ENCODE data around the gene PKMYT1.

Gene PKMYT1

DNA sequence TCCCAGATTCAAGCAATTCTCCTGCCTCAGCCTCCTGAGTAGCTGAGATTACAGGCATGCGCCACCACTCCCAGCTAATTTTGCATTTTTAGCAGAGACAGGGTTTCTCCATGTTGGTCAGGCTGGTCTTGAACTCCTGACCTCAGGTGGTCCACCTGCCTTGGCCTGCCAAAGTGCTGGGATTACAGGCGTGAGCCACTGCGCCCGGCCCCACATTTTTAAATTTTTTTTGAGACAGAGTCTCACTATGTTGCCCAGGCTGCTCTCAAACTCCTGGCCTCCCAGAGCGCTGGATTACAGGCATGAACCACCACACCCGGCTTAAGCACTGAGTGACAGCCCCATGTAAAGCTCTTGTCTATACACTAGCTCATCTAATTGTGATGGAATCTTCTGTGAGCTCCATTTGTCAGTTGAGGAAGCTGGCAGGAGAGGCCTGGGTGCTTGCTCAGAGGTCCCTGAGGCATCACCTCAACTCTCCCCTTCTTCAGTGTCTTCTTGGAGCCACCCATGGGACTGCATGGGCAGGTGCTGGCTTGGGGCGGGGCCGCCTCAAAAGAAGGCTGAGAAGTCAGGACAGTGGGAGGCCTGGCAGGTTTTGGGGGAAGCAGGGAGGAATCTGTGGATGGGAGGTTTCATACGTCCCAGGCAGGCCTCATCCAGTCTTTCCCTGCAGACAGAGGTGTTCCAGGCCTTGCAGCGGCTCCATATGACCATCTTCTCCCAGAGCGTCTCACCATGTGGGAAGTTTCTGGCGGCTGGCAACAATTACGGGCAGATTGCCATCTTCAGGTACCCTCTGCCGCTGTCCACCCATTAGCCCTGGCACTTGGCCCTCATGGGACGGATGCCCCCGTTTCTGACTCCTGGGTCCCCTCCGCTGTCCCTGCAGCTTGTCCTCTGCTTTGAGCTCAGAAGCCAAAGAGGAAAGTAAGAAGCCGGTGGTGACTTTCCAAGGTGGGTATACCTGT lies 45.1 kb upstream of the PKMYT1 start:
- Histone ChIP-seq H3K27ac (ENCODE audit: low read length) (no peak overlapping the region), H4K20me1 (ENCODE audit: insufficient read depth, low read length) (no peaks in the 10 kb centered on the region), H3K27me3 (ENCODE audit: low read depth, low read length) (no peaks in the 10 kb centered on the region), H3K9ac (ENCODE audit: low read length) (no peak overlapping the region), H3K79me2 (ENCODE audit: low read length) (no peaks in the 10 kb centered on the region), H3K9me3 (ENCODE audit: insufficient read depth, low read length) (no peaks in the 10 kb centered on the region), H3K4me1 (ENCODE audit: low read length) (peaks cover 28% of the 10 kb centered on the region), H3K4me2 (ENCODE audit: low read length) (no peak overlapping the region), H2AFZ (ENCODE audit: low read depth, low read length) (no peak overlapping the region), H3K4me3 (ENCODE audit: low read length) (no peak overlapping the region), H3K36me3 (replicated peaks; ENCODE audit: low read depth, low read length) (peaks cover 9% of the 10 kb centered on the region)
- TF ChIP-seq, protein P1, sequence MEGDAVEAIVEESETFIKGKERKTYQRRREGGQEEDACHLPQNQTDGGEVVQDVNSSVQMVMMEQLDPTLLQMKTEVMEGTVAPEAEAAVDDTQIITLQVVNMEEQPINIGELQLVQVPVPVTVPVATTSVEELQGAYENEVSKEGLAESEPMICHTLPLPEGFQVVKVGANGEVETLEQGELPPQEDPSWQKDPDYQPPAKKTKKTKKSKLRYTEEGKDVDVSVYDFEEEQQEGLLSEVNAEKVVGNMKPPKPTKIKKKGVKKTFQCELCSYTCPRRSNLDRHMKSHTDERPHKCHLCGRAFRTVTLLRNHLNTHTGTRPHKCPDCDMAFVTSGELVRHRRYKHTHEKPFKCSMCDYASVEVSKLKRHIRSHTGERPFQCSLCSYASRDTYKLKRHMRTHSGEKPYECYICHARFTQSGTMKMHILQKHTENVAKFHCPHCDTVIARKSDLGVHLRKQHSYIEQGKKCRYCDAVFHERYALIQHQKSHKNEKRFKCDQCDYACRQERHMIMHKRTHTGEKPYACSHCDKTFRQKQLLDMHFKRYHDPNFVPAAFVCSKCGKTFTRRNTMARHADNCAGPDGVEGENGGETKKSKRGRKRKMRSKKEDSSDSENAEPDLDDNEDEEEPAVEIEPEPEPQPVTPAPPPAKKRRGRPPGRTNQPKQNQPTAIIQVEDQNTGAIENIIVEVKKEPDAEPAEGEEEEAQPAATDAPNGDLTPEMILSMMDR (IDR thresholded peaks at IDR 0.05; ENCODE audit: low read depth, low read length): no peak
- no peak for TF ChIP-seq EZH2phosphoT487 (IDR thresholded peaks at IDR 0.05; ENCODE audit: low read depth)

DNA sequence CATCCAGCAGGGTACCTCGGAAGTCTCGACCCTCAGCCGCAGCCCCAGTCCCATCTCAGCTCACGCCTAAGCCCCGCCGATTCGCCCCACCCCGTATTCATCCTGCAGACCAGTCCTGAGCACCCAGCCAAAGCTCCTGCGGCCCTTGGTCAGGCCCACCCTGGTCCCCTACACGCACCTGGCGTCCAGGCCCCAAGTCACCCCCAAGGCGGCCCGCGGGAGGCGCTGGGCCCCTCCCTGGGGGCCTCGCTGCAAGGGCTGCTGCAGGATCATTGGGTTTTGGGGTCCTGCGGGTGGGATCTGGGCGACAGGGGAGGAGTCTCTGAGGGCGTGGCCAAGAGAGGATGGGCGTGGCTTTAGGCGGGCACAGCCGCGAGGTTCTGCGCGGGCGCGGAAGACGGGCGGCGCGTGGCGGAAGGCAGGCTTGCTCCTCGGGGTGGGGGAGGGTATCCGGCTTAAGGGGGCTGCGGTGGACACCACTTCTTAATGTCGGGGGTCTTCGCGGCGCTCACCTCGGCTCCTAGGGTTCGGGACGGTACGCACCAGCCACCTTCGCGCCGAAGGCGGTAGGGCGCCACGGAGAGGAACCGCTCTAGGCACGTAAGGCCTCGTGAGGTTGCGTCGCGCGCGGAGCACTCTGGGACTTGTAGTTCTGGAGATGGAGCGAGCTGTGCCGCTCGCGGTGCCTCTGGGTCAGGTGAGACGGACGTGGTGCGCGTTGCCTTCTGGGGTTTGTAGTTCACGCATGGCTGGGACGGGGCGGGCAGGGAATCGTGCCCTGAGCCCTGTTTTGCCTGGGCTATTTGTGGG lies 43.6 kb upstream of the PKMYT1 start, which contains the start of the genes HCFC1R1 and THOC6:
Gene HCFC1R1, minus strand, starts transcription at position 274 of the 810 bp plus-strand sequence. Its CDS starts 1 bp downstream, at position 273.
Gene THOC6, plus strand, starts transcription at position 367 of the 810 bp plus-strand sequence. Its CDS starts 292 bp downstream, at position 659.
- H3K27me3 ChIP-seq (ENCODE audit: low read depth, low read length): no peaks in the 10 kb centered on the region
- peaks cover 9% of the 10 kb centered on the region for H3K36me3 ChIP-seq (replicated peaks; ENCODE audit: low read depth, low read length)
- H3K4me2 ChIP-seq (ENCODE audit: low read length): peak within 1 kb of the TSS; percentile 77
- H3K79me2 ChIP-seq (ENCODE audit: low read length): no peaks in the 10 kb centered on the region
- TF ChIP-seq EZH2phosphoT487 (IDR thresholded peaks at IDR 0.05; ENCODE audit: low read depth): no peak
- TF ChIP-seq, protein P1 (IDR thresholded peaks at IDR 0.05; ENCODE audit: low read depth, low read length): no peak
- H3K9ac ChIP-seq (ENCODE audit: low read length): peak within 1 kb of the TSS; percentile 84
- no peaks in the 10 kb centered on the region for H3K9me3 ChIP-seq (ENCODE audit: insufficient read depth, low read length)
- peak within 1 kb of the TSS; percentile 78 for H3K4me3 ChIP-seq (ENCODE audit: low read length)
- no peaks in the 10 kb centered on the region for H4K20me1 ChIP-seq (ENCODE audit: insufficient read depth, low read length)
- H3K27ac ChIP-seq (ENCODE audit: low read length): peak within 1 kb of the TSS; percentile 72
- peaks cover 32% of the 10 kb centered on the region for H3K4me1 ChIP-seq (ENCODE audit: low read length)
- H2AFZ ChIP-seq (ENCODE audit: low read depth, low read length): peak within 1 kb of the TSS; percentile 55; the same call in 1 of the 2 replicates

DNA sequence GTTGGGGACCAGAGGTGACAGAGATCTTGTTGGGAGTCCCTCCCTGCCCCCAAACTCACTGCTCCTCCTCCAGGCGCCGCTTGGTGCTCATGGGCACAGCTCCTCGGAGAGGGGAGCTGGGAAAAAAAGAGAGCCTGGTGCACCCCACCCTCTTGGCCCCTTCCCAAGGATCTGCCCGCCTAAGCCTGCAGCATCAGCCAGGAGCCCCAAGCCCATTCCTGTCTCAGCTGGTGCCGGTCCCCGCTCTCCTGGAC lies 43.1 kb upstream of the PKMYT1 start:
- H3K27me3 ChIP-seq (ENCODE audit: low read depth, low read length): no peaks in the 10 kb centered on the region
- no peaks in the 10 kb centered on the region for H4K20me1 ChIP-seq (ENCODE audit: insufficient read depth, low read length)
- no peaks in the 10 kb centered on the region for H3K9me3 ChIP-seq (ENCODE audit: insufficient read depth, low read length)
- H3K79me2 ChIP-seq (ENCODE audit: low read length): no peaks in the 10 kb centered on the region
- peaks cover 32% of the 10 kb centered on the region for H3K4me1 ChIP-seq (ENCODE audit: low read length)
- H2AFZ ChIP-seq (ENCODE audit: low read depth, low read length): 0 out of 2 replicates have a peak overlapping the region, but pooled peaks have one; percentile 55
- peak overlapping the region; percentile 78 for H3K4me3 ChIP-seq (ENCODE audit: low read length)
- peaks cover 9% of the 10 kb centered on the region for H3K36me3 ChIP-seq (replicated peaks; ENCODE audit: low read depth, low read length)
- TF ChIP-seq EZH2phosphoT487 (IDR thresholded peaks at IDR 0.05; ENCODE audit: low read depth): no peak
- TF ChIP-seq, protein P1 (IDR thresholded peaks at IDR 0.05; ENCODE audit: low read depth, low read length): no peak
- H3K9ac ChIP-seq (ENCODE audit: low read length): peak overlapping the region; percentile 84
- peak overlapping the region; percentile 77 for H3K4me2 ChIP-seq (ENCODE audit: low read length)
- no peak overlapping the region for H3K27ac ChIP-seq (ENCODE audit: low read length)
